Jurkat, Clone E6-1 (cell line): Measurements from ENCODE around the gene MLEC. TPM values are rescaled to one million over a fixed set of nuclear protein-coding genes. Genes with fewer than 3 reads are reported as not detected.

Experiments
- DNase-seq: peaks from one replicate; pipeline ENCODE4 v3.0.0-alpha.2; 2011; ENCODE audit warnings: low read depth, low spot score
- H3K4me3 ChIP-seq: 2 replicates; pipeline ENCODE4 v1.5.1; 2011; ENCODE audit warnings: mild to moderate bottlenecking, low read length, control low read depth, moderate library complexity
- polyA plus RNA-seq: library from polyadenylated mRNA; unstranded; fragments of >200 nt; gene quantifications from one replicate; pipeline ENCODE4 v1.2.1, GENCODE V29; 2012; ENCODE audit warnings: missing spikeins; ENCODE audit not compliant: insufficient read length, insufficient read depth

The MLEC gene, protein sequence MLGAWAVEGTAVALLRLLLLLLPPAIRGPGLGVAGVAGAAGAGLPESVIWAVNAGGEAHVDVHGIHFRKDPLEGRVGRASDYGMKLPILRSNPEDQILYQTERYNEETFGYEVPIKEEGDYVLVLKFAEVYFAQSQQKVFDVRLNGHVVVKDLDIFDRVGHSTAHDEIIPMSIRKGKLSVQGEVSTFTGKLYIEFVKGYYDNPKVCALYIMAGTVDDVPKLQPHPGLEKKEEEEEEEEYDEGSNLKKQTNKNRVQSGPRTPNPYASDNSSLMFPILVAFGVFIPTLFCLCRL
- 86.7 TPM for polyA plus RNA-seq

DNA sequence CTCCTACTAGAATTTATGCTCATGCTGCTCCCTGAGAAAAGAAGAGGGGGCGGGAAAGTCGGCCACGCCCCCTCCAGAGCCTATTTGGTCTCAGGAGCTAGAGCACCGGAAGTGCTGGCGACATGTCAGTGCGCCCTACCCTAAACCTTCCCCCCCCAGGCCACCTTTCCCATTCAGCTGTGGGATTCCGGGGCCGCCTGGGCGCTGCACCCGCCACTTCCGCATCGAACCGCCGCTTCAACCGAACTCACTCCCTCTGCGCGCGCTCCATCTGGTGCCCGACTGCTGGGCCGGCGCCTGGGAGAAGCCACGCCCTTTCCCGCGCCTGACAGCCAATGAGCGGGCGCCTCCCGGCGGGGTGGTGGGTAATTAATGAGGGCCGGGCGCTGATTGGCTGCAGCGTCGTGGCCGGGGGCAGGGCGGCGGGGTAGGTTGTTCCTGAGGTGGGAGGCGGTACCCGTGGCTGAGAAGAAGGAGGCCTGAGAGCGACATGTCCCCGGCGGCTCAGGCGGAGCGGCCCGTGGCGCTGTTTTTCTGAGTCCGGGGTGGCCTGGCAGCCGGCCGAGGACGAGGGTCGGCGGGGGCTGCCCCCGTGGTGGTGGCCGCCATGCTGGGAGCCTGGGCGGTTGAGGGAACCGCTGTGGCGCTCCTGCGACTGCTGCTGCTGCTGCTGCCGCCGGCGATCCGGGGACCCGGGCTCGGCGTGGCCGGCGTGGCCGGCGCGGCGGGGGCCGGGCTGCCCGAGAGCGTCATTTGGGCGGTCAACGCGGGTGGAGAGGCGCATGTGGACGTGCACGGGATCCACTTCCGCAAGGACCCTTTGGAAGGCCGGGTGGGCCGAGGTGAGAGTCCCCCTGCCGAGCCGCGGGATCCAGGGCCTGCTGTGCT lies at the start of gene MLEC:
TSS of gene MLEC (plus strand) at position 460 of the 888 bp plus-strand sequence. CDS start at position 608, 148 bp downstream.
- DNase-seq: peak; percentile 98
- H3K4me3 ChIP-seq: peak within 1 kb of the TSS; percentile 89

DNA sequence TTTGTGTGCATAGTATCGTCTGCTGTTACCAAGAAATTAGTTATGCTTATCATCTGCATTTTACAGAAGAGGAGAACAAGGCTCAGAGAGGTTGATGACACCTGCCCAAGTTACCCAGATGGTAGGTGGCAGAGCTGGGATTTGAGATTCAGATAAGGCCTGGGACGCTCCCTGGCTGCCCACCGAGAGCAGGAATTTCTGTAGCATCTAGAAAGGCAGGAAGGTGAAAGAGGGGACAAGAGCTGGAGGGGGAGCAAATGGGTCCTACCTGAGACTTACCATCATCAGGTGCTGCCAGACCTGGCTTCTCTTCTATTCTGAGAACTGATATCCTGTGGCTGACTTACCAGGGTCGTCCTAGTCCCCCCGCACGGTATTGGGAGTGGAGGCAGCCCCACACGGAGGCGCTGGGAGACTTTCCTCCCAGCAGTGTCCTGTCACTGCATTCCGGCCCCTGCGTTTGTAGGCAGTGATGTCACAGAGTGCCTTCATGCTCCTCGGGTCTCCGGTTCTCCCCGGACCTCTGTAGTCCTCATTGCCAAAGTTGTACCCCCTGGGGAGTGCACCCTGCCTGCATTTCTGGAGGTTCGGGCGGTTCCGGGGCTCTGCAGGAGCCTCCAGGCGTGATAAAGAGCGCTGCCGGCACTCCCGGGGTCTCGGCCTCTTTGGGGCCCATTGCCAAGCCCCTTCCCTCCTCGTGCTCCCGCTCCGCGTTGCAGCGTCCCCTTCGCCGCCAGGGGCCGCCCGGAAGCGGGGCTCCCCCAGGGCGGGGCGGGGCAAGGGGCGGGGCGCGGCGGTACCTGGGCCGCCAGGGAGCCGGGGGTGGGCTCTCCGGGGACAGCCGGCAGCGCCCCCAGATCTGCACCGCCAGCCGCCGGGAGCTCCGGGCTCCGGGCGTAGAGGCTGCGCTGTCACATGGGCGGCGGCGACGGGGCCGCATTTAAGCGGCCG lies 46.9 kb upstream of the MLEC start, which contains the start of gene CABP1:
TSS of gene CABP1 (plus strand) at position 856 of the 951 bp plus-strand sequence. CDS start at position 916, 60 bp downstream.
- H3K4me3 ChIP-seq: peak within 1 kb of the TSS; percentile 65

DNA sequence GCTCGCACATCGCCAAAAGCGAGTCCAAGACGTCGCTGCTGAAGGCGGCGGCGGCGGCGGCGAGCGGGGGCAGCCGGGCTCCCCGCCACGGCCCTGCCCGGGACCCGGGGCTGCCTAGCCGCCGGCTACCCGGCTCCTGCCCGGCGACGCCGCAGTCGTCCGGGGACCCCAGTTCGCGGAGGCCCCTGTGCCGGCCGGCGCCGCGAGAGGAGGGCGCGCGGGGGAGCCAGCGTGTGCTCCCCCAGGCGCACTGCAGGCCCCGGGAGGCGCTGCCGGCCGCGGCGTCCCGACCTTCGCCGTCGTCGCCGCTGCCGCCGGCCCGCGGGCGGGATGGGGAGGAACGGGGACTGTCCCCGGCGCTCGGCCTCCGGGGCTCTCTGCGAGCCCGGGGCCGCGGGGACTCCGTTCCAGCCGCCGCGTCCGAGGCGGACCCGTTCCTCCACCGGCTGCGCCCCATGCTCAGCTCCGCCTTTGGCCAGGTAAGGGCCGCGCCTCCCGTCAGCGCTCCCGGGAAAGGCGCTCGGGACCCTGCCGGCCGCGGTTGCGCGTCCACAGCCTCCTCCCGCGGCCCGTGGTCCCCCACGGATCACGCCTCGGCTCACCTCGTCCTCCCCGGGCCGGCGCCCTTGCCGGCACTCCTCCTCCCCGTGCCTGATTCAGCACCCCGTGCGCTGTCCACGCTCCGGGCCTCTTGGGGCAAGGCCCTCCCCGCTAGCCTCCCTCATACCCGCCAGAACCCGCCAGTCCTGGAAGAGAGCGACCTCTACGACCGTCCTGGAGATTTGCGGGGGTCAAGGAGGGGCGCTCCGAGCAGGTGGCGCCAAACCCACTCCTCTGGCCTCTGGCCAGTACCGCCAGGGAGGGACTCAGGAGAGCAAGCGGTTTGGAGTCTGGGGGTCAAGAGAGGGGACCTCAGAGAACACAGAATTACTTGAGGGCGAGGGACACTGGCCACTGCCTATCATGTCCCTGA lies 45.8 kb upstream of the MLEC start:
- DNase-seq: no peak
- peak overlapping the region; percentile 30 for H3K4me3 ChIP-seq

More for the DNA sequence above, 46.9 kb upstream of the MLEC start, which contains the start of gene CABP1:
- peak; percentile 41 for DNase-seq

DNA sequence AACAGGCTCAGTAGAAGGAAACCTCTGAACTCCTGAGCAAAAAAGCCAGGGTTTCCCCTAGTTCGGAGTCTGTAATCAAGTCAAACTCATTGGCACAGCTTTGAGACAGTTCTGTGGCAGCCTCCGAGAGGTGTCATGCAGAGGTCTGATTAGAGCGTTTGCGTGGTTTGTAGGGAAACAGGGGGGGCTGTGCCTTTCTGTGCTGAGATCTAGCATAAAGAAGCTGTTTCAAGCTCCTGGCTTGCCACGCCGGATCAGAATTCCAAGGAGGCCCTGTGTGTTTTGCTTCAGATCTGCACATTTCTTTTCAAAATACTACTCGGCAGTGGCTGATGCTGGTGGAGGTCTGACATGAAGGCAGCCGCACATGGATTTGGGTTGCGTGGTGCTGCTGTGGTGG lies 44.8 kb upstream of the MLEC start:
- no peak for DNase-seq

DNA sequence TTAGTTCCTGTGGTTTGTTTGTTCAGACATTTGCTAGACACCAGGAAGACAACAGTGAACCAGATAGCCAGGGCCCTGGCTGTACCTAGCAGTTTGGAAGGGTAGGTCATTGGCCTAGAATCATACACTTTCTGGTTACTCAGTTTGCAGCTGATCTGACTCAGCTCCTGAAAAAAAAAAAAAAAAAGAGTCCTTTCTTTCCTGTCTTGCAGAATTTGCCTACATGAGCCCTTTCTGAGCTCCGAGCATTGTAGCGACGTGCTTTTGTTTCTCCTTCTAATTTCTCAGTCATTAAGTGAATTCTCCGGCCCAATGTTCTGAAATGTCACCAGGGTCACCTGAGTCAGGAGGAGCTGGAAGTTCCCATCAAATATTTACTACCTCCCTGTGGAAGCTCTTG lies 44.1 kb upstream of the MLEC start:
- no peak for DNase-seq
- no peak overlapping the region for H3K4me3 ChIP-seq

More for the DNA sequence above, 44.8 kb upstream of the MLEC start:
- no peak overlapping the region for H3K4me3 ChIP-seq

DNA sequence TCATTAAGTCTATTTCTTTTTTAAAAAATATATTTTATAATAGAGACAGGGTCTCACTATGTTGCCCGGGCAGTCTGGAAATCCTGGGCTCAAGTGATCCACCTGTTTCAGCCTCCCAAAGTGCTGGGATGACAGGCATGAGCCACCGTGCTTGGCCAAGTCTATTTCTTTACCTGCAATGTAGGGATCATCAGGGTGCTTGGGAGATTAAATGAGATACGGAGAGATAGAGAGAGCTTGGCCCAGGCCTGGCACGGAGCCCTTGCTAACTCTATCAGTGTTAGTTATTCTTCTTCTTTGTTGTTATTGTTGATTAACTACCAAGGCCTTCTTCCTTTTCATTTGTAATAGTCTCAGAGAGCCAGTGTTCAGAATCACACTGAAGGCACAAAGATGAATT lies 43.4 kb upstream of the MLEC start:
- no peak overlapping the region for H3K4me3 ChIP-seq

DNA sequence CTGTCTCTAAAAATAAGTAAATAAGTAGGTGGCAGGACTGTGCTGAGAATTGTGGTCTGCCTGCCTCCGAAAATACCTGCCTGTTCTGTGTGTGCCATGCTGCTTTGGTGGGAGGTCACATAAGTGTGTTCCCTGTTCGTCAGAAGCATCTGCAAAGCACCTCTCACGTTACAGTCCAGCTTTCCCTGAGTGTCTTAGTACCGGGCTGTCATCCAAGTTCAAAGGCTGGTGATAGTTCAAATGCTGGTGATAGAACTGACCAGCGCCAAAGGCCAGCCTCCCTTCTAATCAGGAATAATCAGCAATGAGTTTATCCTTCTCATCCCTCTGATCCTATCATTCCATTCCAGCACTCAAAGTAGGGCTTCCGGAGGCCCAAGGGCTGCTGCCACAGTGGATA lies 40.9 kb upstream of the MLEC start:
- DNase-seq: no peak
- H3K4me3 ChIP-seq: no peak overlapping the region

More for the DNA sequence above, 43.4 kb upstream of the MLEC start:
- DNase-seq: no peak

DNA sequence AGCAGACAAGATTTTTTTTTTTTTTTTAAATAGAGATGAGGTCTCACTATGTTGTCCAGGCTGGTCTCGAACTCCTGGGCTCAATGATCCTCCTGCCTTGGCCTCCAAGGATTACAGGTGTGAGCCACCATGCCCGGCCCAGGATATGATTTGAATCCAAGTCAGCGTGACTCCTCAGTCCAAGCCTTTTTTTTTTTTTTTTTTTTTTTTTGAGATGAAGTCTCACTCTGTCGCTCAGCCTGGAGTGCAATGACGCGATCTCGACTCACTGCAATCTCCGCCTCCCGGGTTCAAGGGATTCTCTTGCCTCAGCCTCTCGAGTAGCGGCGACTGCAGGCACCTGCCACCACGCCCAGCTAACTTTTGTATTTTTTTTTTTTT lies 39.6 kb upstream of the MLEC start:
- no peak overlapping the region for H3K4me3 ChIP-seq
- no peak for DNase-seq

DNA sequence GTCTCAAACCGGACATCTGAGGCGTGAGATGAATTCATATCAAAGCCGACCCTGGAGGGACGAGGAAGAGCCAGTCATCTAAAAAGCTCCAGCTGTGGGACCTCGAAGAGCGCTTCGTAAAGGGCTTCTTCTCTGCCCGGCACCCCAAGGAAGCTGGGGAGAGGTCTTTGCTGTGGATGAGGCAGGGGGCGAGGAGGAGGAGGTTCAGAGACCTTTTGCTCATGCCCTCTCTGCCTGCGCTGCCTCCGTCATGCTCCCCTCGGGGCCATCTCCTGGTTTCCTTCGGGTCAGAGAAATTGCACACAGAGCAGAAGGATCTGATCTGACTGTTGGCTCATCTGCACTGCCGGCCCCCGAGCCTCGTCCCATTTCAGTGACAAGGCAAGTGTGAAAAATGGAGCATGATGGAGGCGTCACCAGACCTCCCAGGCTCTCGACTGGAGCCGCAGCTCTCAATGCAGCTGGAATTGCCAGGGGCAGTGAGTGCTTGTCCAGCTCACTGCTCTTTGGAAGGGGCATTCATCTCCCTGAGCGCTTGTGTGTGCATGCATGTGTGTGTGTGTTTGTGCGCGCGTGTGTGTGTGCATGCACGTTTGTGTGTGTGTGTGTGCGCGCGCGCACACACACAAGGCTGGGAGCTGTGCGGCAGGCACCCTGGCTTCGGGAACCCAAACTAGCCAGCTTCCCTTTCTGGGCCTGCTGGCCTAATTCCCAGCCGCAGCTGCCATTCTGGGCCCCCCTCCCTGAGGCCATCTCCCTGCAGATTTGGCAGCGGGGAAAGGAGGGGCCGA lies 37.3 kb upstream of the MLEC start:
- no peak overlapping the region for H3K4me3 ChIP-seq
- no peak for DNase-seq

DNA sequence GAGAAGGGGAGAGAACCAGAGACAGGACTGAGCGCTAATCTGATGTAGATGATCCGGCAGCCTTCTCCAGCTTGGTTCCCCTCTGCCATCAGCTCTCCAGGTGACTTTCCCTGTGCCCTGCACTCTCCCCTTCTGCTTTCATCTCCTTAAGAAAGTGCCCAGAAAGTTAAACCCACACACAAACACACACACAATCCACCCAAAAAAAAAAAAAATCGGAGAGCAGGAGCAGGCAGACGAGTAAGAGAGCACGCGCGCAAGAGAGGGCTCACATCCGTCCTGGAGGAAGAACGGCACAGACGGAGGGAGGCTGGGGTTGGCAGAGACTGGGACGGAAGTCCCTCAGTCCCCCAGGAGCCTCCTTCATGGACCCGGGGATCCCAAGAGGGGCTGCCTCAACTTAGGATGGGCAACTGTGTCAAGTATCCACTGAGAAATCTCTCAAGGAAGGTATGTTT lies 36.7 kb upstream of the MLEC start:
- DNase-seq: no peak
- H3K4me3 ChIP-seq: no peak overlapping the region

DNA sequence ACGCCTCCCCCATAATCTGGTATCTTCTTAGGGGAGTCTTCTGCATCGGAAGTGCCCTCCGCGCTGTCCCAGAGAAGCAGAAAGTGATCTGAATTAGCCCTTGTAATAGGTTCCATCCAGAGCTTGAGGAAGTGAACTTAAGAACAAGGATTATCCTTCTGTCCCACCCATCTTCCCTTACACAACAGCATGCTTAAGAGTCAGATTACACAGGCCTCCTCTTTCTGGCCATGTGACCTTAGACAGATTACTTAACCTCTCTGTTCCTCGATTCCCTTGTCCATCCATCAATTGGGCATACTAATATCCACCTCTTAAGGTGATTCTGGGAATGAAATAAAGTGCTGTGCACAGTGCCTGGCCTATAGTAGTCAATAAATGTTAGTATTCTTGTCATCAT lies 35.1 kb upstream of the MLEC start:
- no peak overlapping the region for H3K4me3 ChIP-seq
- no peak for DNase-seq

DNA sequence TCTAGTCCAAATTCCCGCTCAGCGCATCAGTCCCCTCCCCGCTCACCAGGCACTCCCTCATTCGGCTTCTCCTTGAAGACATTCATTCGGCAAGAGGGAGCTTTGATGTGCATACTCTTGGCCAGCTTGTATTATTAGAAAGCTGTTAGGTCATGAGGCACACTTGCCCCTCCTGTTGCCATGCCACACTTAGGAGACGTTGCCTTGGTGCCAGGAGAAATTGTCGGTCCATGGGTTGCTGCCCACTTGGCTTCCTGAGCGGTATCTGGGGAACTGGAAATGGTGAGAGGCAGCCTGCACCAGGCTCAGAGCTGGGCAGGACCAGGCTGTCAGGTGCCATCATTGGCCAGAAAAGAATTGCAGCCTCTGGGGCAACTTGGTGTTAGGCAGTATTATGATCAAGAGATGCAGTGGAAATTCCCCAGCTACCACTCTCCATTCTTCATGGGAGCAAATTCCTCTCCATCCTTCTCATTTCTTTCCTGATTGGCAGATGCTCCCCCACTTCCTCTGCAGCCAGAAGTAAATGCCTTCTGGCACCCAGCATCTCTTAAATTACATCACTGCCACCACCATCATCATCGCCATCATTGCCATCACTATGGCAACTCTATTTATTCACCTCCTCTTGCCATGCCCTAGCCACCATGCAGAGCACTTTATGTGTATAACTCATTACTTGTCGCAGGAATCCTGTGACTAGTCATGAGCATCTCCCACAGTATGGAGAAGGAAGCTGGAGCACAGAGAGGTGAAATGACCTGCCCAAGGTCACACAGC lies 34.1 kb upstream of the MLEC start:
- DNase-seq: no peak
- no peak overlapping the region for H3K4me3 ChIP-seq

DNA sequence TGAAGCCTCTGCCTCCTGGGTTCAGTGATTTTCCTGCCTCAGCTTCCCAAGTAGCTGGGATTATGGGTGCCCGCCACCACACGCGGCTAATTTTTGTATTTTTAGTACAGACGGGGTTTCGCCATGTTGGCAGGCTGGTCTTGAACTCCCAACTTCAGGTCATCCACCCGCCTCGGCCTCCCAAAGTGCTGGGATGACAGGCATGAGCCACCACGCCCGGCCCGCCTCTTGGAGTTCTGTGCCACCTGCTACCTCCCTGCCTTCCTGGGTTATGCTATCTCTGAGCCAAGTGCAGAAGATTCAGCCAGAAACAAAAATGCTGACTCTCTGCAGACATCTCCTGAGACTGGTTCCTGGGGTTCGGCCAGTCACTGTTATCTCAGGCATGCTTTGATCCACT lies 33.3 kb upstream of the MLEC start:
- DNase-seq: no peak
- no peak overlapping the region for H3K4me3 ChIP-seq

DNA sequence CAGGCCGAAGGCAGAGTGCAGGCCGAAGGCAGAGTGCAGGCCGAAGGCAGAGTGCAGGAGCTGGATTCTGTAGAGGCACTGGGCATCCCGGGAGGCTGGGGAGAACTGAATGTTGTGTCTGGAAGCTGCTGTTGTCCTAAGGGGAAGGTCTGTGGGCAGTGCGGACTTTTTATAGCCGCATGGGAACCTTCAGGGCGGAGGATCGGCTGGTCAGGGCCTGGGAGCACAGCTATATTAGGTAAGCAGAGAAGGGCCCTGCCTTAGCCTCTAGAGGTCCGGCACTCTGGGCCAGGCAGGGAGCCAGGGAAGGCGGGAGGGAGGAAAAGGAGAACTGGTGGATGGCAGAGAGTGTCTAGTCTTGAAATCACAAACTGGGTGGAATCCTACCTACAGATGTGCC lies 32.3 kb upstream of the MLEC start:
- DNase-seq: no peak
- H3K4me3 ChIP-seq: no peak overlapping the region

DNA sequence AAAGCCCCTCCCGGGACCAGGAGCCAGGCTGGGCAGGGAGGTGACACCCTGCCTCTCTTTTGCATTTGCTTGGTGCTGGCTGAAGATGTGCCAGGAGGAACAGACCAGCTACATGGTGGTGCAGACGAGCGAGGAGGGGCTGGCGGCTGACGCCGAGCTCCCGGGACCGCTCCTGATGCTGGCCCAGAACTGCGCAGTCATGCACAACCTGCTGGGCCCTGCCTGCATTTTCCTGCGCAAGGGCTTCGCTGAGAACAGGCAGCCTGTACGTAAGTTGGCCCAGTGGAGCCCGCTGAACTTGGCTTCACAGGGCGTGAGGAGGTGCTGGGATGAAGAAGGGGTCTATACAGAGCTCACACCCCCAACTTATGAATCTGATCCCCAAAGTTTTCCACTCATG lies 30.9 kb upstream of the MLEC start:
- no peak overlapping the region for H3K4me3 ChIP-seq
- no peak for DNase-seq
